AG10803 (cell line): ENCODE results near the gene ADCY4.

ENCODE experiments used
- DNase-seq: peaks from one replicate; pipeline ENCODE4 v3.0.0; 2010; ENCODE audit warnings: low read depth
- H3K4me3 ChIP-seq: 2 replicates; pipeline ENCODE4 v1.5.1; 2011; ENCODE audit warnings: mild to moderate bottlenecking, low read length, control low read depth
- TF ChIP-seq, protein P1 (sequence below): conservative IDR thresholded peaks from 2 replicates; pipeline ENCODE4 v1.5.1; 2011; ENCODE audit warnings: mild to moderate bottlenecking, low read length, control low read depth, inconsistent platforms

Gene ADCY4

GRCh38 chr14:24282736-24283135 lies 52.1 kb downstream of the ADCY4 start:
- TF ChIP-seq, protein P1, sequence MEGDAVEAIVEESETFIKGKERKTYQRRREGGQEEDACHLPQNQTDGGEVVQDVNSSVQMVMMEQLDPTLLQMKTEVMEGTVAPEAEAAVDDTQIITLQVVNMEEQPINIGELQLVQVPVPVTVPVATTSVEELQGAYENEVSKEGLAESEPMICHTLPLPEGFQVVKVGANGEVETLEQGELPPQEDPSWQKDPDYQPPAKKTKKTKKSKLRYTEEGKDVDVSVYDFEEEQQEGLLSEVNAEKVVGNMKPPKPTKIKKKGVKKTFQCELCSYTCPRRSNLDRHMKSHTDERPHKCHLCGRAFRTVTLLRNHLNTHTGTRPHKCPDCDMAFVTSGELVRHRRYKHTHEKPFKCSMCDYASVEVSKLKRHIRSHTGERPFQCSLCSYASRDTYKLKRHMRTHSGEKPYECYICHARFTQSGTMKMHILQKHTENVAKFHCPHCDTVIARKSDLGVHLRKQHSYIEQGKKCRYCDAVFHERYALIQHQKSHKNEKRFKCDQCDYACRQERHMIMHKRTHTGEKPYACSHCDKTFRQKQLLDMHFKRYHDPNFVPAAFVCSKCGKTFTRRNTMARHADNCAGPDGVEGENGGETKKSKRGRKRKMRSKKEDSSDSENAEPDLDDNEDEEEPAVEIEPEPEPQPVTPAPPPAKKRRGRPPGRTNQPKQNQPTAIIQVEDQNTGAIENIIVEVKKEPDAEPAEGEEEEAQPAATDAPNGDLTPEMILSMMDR = no peak
- DNase-seq = no peak

DNA sequence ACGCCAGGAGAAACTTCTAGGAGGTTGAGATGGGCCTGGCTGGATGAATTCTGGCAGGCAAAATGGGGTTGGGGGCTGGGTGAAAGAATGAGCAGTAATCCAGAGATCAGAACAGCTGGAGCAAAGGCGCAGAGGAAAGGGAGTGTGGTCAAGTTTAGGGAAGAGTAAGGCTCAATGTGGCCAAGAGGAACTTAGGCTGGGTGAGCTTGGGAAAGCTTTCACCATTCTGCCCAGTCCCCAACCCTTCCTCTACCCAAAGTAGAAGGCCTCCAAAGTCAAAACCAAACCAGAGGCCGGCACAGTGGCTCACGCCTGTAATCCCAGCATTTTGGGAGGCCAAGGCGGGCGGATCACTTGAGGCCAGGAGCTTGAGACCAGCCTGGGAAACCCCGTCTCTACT lies 53.2 kb downstream of the ADCY4 start:
- TF ChIP-seq, protein P1 = no peak
- no peak overlapping the region for H3K4me3 ChIP-seq
- no peak for DNase-seq

More at GRCh38 chr14:24282736-24283135, 52.1 kb downstream of the ADCY4 start:
- H3K4me3 ChIP-seq = no peak overlapping the region

DNA sequence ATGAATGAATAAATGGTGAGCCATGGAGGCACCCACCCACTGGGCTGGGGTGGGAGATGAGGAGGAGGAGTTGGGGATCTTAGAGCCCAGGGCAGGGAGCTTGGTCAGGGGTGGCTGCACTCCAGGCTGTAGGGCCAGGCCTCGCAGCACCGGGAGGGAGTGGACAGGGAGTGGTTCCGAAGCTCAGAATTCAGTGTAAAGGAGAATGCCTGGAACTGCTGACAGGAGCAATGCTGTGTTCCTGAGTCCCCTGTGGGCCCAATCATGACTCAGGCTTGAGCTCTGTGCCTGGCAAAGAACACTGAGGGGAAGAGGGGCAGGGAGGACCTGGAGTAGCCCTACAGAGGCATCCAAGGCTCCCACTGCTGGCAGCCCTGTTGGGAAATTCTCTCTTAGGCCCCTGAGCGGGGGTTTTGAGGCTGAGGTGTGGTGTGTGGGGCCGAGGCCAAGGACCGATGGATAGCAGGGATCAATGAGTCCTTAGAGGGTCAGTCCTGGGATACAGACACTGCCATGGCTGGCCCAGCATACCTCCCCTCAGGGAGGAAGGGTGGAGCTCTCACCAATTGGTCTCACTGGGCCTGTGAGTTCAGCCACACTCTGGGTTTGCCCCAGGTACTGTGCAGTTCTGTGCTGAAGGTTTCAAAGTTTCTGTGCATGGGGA lies 53.9 kb downstream of the ADCY4 start:
- H3K4me3 ChIP-seq = no peak overlapping the region
- TF ChIP-seq, protein P1 = no peak
- no peak for DNase-seq

DNA sequence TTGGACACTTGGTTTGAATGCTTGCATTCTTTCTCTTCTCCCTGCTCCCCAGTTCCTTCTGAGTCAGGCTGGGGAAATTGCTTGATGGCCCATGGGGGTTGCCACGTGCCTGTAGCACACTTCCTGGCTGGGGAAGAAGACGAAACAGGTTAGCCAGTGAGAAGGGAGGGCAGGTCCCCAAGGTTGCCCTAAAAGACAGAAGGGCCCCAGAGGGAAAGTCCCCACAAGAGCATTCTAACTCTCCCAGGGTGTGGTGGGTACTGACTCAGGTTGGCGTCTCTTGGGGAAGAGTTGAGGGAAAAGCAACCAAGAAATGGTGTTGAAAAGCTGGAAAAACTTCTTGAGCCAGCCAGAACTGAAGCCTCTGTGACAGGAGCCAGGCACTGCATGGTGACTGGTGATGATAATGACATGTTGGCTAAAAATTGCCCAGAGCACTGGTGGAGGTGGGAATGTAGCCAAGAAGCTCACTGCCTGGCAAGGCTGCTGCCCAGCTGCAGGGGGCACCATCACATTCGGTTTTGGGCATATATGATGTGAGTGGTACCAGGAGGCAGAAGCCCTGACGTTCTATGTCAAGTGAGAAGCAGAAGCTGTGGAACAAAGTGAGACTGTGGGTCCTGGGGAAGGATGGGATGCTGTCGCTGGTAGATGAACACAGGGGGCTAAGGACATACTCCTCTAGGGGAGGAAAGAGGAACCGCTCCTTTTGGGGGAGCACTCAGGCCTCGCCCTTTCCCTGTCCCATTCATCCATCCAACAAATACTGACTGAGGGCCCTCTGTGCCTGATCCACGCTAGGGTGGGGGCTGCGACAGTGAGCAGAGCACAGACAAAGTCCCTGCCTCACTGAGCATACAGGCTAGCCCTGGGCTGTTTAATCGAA lies 55.3 kb downstream of the ADCY4 start:
- TF ChIP-seq, protein P1 = peak; percentile 19
- DNase-seq = no peak
- no peak overlapping the region for H3K4me3 ChIP-seq

GRCh38 chr14:24278424-24278823 lies 56.4 kb downstream of the ADCY4 start:
- TF ChIP-seq, protein P1 = no peak
- DNase-seq = no peak
- H3K4me3 ChIP-seq = no peak overlapping the region

DNA sequence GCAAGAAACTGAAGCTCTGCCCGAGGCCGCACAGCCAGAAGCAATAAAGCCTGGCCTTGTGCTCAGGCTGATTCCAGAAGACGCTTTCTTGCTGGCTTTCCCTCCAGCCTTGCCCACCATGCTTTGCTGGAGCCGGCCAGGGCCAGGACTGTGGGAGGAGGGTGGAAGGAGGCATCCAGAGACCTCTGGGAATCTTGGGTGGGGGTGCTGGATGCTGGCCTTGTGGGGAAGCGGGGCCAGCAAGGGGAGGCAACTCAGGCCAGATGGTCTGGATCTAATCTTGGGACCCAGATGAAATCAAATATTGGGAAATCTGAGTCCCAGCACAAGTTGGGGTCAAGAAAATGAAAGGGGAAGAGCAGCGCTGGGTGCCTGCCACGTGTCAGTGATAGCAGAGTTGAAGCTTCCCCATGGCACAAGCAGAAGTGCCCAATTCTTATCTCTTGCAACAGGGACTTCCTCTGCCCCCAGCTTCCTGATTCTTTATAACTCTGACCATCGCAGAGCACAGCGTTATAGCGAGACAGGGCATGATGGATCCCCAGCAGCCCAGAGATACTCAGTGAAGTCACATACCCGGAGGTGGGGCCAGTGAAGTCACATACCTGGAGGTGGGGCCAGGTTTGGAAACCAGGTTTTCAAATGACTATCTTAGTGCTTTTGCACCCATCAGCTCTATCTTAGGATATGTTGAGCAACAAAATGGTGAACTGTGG lies 57.1 kb downstream of the ADCY4 start:
- no peak overlapping the region for H3K4me3 ChIP-seq
- TF ChIP-seq, protein P1 = no peak
- DNase-seq = no peak
